Measurements from ENCODE around the gene CYP3A7.
"Not testable (repeated sequence)": the region's sequence is repeated elsewhere in the genome, so short reads cannot be mapped to it uniquely, and the experiment has no call there.

DNA sequence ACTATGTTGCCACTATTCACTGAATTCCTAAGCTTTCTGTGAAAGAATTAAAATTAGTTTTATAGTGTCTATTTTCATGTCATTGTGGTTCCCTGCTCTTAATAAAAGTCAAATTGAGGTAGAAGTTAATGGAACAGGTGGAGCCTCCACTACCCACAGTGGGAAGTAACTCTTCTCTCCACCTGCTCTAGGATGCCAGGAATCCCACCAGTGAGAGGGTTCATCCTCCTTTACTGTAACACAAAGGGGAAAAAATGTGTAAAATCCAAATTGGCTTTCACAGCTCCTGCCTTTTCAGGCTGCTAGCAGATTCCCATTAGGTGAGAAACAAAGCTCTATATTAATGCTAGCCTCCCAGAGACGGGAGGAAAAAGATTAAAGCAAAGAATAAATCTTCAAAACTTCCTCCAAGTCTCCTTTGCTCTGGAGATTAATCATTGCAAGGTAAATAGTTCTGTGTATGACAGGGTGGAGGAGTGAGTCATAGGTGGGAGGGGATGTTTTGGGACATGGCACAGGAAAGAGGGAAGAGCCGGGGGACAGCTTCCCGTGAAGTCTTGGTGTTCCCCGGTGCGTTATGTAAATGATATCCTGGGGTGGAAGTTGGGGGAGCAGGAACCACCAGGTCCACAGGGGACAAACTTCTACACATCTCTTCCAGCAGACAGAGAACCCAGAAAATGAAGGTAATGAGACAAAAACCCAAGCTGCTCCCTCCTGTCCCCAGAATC, 16.5 kb upstream of the CYP3A7 start:
- TF ChIP-seq, protein P1, sequence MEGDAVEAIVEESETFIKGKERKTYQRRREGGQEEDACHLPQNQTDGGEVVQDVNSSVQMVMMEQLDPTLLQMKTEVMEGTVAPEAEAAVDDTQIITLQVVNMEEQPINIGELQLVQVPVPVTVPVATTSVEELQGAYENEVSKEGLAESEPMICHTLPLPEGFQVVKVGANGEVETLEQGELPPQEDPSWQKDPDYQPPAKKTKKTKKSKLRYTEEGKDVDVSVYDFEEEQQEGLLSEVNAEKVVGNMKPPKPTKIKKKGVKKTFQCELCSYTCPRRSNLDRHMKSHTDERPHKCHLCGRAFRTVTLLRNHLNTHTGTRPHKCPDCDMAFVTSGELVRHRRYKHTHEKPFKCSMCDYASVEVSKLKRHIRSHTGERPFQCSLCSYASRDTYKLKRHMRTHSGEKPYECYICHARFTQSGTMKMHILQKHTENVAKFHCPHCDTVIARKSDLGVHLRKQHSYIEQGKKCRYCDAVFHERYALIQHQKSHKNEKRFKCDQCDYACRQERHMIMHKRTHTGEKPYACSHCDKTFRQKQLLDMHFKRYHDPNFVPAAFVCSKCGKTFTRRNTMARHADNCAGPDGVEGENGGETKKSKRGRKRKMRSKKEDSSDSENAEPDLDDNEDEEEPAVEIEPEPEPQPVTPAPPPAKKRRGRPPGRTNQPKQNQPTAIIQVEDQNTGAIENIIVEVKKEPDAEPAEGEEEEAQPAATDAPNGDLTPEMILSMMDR (optimal IDR thresholded peaks at IDR 0.05 in 1 of 3, IDR thresholded peaks at IDR 0.05 in 1 of 3, conservative IDR thresholded peaks at IDR 0.05 in 1 of 3; ENCODE audit: extremely low read depth in 1 of 3, insufficient read depth in 2 of 3, low read length in 3 of 3) = not testable (repeated sequence)
- not testable (repeated sequence) for TF ChIP-seq EZH2 (IDR thresholded peaks at IDR 0.05; ENCODE audit: low read length)

All from keratinocyte (primary cell).